OCI-LY1 (cell line): ENCODE results near the gene ST6GALNAC3.

Source experiments
- EZH2 ChIP-seq: fragments of 200-600 bp; sonication (generic), shearing (Covaris generic); IDR thresholded peaks from 2 replicates; pipeline ENCODE4 v1.8.0; 2017; ENCODE audit warnings: borderline replicate concordance, mixed run types, mild to moderate bottlenecking, antibody characterized with exemption, low read length, moderate library complexity, mixed read lengths
- TF ChIP-seq, protein P1 (sequence below): fragments of 200-600 bp; sonication (generic), shearing (Covaris generic); IDR thresholded peaks from 2 replicates; pipeline ENCODE4 v1.5.1; 2017; ENCODE audit warnings: mild to moderate bottlenecking, antibody characterized with exemption, low read length, moderate library complexity, mixed read lengths

GRCh38 chr1:76027341-76027740 is 47.2 kb upstream of the ST6GALNAC3 start:
- TF ChIP-seq, protein P1, sequence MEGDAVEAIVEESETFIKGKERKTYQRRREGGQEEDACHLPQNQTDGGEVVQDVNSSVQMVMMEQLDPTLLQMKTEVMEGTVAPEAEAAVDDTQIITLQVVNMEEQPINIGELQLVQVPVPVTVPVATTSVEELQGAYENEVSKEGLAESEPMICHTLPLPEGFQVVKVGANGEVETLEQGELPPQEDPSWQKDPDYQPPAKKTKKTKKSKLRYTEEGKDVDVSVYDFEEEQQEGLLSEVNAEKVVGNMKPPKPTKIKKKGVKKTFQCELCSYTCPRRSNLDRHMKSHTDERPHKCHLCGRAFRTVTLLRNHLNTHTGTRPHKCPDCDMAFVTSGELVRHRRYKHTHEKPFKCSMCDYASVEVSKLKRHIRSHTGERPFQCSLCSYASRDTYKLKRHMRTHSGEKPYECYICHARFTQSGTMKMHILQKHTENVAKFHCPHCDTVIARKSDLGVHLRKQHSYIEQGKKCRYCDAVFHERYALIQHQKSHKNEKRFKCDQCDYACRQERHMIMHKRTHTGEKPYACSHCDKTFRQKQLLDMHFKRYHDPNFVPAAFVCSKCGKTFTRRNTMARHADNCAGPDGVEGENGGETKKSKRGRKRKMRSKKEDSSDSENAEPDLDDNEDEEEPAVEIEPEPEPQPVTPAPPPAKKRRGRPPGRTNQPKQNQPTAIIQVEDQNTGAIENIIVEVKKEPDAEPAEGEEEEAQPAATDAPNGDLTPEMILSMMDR: no peak
- TF ChIP-seq EZH2: no peak
